C4-2B (cell line): Measurements from ENCODE around the gene MACIR.

Source experiments
- H3K27ac ChIP-seq: fragments of 450-650 bp; 2 replicates; pipeline ENCODE4 v1.5.1; 2017
- CTCF ChIP-seq: fragments of 450-650 bp; conservative IDR thresholded peaks from 2 replicates; pipeline ENCODE4 v1.5.1; 2017; ENCODE audit warnings: mild to moderate bottlenecking
- ZFX ChIP-seq: fragments of 450-650 bp; IDR thresholded peaks from 2 replicates; pipeline ENCODE4 v1.6.1; 2017

MACIR gene

DNA sequence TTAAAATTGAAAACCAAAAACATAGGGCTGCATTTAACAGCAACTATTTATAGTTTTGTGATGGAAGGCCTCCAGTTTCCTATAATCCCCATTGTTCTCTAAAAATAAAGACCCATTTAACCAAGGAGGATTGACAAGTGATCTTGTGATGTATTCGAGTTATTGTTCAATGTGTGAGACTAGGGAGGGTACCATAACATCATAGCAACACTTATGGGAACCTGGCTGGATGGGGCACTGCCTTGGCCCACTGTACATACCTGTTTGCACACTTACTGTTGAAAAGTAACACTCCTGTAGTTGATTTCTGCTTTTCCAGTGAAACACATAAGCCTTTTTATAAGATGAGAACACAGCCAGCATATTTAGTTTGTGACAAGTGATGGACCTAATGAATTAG, 32.3 kb downstream of the MACIR start:
- no peak for TF ChIP-seq ZFX
- no peak for TF ChIP-seq CTCF
- H3K27ac ChIP-seq, result no peak overlapping the region

- TF ChIP-seq CTCF (no peak), ZFX (no peak)
- H3K27ac ChIP-seq, result no peak overlapping the region
Observed at GRCh38 chr5:103291606-103292005, 33.0 kb downstream of the MACIR start.

DNA sequence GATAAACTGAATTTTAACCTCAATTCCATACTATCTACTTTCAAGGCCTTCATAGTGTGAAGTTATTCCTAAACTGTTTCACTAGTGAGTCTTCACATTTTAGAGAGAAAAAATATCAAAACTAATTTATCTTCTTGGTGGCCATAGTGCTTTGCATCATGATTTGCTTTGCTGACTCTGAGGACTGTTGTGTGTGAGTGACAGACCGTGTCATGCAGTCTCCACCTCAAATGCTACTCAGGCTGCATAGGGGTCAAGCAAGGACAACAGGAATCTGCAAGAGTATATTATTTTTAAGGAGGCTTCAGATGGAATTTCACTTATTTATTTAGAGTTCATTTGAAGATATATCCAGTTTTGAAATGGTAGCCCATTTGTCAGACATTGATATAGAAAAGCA, 34.5 kb downstream of the MACIR start:
- TF ChIP-seq CTCF (no peak), ZFX (no peak)
- H3K27ac ChIP-seq, result no peak overlapping the region

DNA sequence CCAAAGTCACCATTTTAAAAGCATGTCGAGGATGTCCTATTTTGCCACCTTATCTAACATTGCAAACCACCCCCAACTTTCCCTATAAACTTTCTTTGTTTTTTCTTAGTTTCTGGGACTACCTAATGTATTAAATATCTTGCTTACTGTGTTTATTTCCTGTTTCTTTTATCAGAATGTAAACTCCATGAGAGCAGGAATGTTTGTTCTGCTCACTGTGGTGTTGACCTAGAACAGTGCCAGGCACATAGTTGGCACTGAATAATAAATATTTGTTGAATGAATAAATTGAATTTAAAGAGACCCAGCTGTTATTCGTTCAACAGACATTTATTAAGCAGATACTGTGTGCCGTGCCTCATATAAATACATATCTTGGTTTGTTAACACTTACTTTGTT, 35.2 kb downstream of the MACIR start:
- no peak overlapping the region for H3K27ac ChIP-seq
- TF ChIP-seq ZFX (no peak), CTCF (no peak)

DNA sequence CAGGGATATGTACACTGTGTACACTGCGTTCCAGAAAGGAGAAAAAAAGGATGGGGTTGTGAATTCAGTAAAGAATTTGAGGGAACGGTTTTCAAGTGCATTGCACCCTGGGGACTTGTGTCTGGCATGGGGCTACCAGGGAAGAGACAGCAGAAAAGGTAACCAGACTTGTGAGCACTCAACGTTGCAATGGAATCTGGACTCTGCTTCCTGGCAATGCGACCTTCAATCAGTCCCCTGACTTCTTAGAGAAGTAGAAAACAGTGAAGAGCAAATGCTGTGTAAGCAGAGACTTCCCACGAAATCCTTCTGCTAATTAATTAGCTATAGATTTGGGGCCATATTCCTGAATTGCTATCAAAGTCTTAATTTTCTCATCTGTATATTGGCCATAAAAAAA, 36.3 kb downstream of the MACIR start:
- no peak for TF ChIP-seq ZFX

DNA sequence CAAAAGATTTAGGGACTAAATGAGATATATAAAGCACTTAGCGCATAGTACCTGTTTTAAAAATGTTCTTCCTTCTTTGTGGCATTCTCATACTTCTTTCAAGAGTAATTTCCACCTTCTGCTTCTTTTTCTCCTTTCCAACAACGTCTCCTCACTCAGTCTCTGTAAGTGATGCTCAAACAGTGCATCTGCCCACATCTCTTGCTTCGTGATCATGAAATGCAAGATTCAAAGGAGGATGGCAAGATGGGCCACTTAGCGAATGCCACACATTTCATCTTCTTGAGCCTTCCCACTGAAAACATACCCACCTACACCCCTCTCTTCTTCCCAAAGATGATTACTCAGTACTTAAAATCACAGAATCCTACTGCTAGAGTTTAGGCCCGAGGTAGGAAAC, 36.9 kb downstream of the MACIR start:
- TF ChIP-seq ZFX (no peak), CTCF (no peak)
- H3K27ac ChIP-seq, result no peak overlapping the region

More for the DNA sequence above, 36.3 kb downstream of the MACIR start:
- no peak overlapping the region for H3K27ac ChIP-seq

GRCh38 chr5:103295871-103296270, 37.3 kb downstream of the MACIR start:
- no peak overlapping the region for H3K27ac ChIP-seq
- no peak for TF ChIP-seq CTCF
- no peak for TF ChIP-seq ZFX

GRCh38 chr5:103298117-103298516, 39.6 kb downstream of the MACIR start:
- no peak for TF ChIP-seq CTCF
- TF ChIP-seq ZFX, result no peak

More at GRCh38 chr5:103298117-103298516, 39.6 kb downstream of the MACIR start:
- H3K27ac ChIP-seq, result no peak overlapping the region
